SK-N-SH (cell line): ENCODE results near the gene TAS1R3.

Source experiments
- ELF1 ChIP-seq: IDR thresholded peaks from 2 replicates; pipeline ENCODE4 v1.4.0; 2012
- EZH2phosphoT487 ChIP-seq: fragments of 200-600 bp; sonication (generic); IDR thresholded peaks from 2 replicates; pipeline ENCODE4 v1.6.1; 2017; ENCODE audit warnings: low read depth, mixed run types, mild to moderate bottlenecking, antibody characterized with exemption, moderate library complexity, borderline replicate concordance
- GATA2 ChIP-seq: sonication (generic); formaldehyde crosslinking; IDR thresholded peaks from 2 replicates; pipeline ENCODE4 v1.5.0; 2020; ENCODE audit warnings: mild to moderate bottlenecking, missing genetic modification reagents
- IRF3 ChIP-seq: fragments of 150-350 bp; IDR thresholded peaks from 2 replicates; pipeline ENCODE4 v1.6.1; 2016; ENCODE audit warnings: mild to moderate bottlenecking, low read depth, low read length
- MXI1 ChIP-seq: IDR thresholded peaks from 2 replicates; pipeline ENCODE4 v1.6.1; 2012; ENCODE audit warnings: mild to moderate bottlenecking, low read depth, low read length, improper control_type of control experiment
- POLR2AphosphoS5 ChIP-seq: IDR thresholded peaks from 2 replicates; pipeline ENCODE4 v1.6.1; 2012; ENCODE audit warnings: low read depth, low read length
- RCOR1 ChIP-seq: fragments of 150-350 bp; IDR thresholded peaks from 2 replicates; pipeline ENCODE4 v1.6.1; 2017; ENCODE audit warnings: antibody characterized with exemption, low read length
- SIN3A ChIP-seq: IDR thresholded peaks from 2 replicates; pipeline ENCODE4 v1.6.1; 2012; ENCODE audit warnings: low read depth, mild to moderate bottlenecking, low read length, moderate library complexity, borderline replicate concordance
- USF1 ChIP-seq: IDR thresholded peaks from 2 replicates; pipeline ENCODE4 v1.4.0; 2012; ENCODE audit warnings: low read depth, borderline replicate concordance
- USF2 ChIP-seq: fragments of 150-350 bp; IDR thresholded peaks from 2 replicates; pipeline ENCODE4 v1.6.1; 2017; ENCODE audit warnings: antibody characterized with exemption, low read length, low read depth, borderline replicate concordance
- YY1 ChIP-seq: IDR thresholded peaks from 2 replicates; pipeline ENCODE4 v1.4.0; 2012; ENCODE audit warnings: low read depth, mild to moderate bottlenecking
- TF ChIP-seq, protein P1 (sequence below): fragments of 200-600 bp; sonication (generic); IDR thresholded peaks from 2 replicates; pipeline ENCODE4 v1.6.1; 2017; ENCODE audit warnings: antibody characterized with exemption, mild to moderate bottlenecking, moderate library complexity

- TF ChIP-seq, protein P1, sequence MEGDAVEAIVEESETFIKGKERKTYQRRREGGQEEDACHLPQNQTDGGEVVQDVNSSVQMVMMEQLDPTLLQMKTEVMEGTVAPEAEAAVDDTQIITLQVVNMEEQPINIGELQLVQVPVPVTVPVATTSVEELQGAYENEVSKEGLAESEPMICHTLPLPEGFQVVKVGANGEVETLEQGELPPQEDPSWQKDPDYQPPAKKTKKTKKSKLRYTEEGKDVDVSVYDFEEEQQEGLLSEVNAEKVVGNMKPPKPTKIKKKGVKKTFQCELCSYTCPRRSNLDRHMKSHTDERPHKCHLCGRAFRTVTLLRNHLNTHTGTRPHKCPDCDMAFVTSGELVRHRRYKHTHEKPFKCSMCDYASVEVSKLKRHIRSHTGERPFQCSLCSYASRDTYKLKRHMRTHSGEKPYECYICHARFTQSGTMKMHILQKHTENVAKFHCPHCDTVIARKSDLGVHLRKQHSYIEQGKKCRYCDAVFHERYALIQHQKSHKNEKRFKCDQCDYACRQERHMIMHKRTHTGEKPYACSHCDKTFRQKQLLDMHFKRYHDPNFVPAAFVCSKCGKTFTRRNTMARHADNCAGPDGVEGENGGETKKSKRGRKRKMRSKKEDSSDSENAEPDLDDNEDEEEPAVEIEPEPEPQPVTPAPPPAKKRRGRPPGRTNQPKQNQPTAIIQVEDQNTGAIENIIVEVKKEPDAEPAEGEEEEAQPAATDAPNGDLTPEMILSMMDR, result no peak
- TF ChIP-seq MXI1, result no peak
- TF ChIP-seq GATA2 (CRISPR knock-in tag), result no peak
- TF ChIP-seq ELF1, result no peak
- TF ChIP-seq YY1, result no peak
- TF ChIP-seq USF2, result no peak
- TF ChIP-seq POLR2AphosphoS5, result no peak
- TF ChIP-seq EZH2phosphoT487, result no peak
- no peak for TF ChIP-seq SIN3A
- TF ChIP-seq RCOR1, result no peak
- no peak for TF ChIP-seq USF1
- TF ChIP-seq IRF3, result no peak
Observed at GRCh38 chr1:1327291-1327690, 3.8 kb upstream of the TAS1R3 start.
